GM12801 (cell line): ENCODE data around the gene MFRP.

ENCODE experiments used
- TF ChIP-seq, protein P1 (sequence below): IDR thresholded peaks from one replicate; pipeline ENCODE4 v1.5.1; 2011; ENCODE audit warnings: control low read depth; ENCODE audit not compliant: insufficient read length; ENCODE audit errors: extremely low read depth

The MFRP gene

DNA sequence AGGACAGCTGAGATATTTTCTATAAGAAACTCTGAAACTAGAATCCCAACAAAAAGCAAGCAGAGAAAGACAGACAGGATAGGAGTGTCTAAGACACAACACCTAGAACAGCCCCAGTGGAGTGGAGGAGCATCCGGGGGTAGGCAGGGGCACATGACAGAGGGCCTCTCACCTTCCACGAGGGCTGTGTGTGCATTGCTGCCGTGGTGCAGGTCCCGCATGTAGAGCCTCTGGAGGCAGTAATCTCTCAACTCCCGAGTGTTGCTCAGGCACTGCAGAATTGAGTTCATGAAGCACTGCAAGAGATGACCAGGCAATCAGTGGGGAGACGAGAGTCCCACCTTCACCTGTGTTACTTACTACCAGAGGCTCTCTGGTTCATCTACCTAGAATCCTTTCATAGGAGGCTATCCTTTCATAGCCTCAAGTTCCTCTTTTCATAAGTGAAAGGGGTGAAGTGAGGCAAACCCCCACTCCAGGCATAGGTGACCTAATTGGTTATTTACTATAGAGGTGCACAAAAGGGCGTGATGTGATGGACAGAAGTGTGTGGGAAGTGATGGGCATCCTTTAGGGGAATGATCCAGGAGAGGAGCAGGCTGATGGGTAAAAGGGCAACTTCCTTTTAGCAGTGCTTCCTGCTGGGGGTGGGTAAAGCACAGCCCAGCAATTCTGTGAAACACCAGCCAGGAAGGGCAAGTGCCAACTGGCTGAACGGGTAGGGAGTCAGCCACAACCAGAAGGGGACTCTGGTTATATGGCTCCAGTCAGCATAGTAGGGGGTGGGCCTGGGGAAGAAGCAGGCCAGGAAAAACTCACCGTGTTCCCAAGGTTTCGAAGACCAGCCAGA is 13.1 kb upstream of the MFRP start:
- TF ChIP-seq, protein P1, sequence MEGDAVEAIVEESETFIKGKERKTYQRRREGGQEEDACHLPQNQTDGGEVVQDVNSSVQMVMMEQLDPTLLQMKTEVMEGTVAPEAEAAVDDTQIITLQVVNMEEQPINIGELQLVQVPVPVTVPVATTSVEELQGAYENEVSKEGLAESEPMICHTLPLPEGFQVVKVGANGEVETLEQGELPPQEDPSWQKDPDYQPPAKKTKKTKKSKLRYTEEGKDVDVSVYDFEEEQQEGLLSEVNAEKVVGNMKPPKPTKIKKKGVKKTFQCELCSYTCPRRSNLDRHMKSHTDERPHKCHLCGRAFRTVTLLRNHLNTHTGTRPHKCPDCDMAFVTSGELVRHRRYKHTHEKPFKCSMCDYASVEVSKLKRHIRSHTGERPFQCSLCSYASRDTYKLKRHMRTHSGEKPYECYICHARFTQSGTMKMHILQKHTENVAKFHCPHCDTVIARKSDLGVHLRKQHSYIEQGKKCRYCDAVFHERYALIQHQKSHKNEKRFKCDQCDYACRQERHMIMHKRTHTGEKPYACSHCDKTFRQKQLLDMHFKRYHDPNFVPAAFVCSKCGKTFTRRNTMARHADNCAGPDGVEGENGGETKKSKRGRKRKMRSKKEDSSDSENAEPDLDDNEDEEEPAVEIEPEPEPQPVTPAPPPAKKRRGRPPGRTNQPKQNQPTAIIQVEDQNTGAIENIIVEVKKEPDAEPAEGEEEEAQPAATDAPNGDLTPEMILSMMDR, result no peak

DNA sequence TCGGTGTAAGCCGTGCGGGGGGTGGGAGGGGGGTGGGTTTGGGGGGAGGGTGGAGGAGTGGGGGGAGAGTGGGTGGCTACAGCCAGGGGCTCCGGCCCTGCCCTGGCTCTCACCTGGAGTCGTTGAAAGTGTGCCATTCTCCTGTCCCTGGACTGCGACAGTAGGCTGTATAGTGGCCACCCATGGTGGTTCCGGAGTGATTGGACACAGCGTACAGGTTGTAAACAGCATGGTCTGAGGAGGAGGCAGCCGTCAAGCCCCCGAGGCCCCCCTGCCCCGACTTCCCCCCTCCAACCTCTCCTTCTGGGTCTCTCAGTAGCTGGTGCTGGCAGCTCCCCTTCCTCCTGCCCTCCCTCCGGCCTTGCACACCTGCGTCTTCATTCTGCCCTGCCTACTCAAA is 10.6 kb upstream of the MFRP start:
- TF ChIP-seq, protein P1, result no peak

DNA sequence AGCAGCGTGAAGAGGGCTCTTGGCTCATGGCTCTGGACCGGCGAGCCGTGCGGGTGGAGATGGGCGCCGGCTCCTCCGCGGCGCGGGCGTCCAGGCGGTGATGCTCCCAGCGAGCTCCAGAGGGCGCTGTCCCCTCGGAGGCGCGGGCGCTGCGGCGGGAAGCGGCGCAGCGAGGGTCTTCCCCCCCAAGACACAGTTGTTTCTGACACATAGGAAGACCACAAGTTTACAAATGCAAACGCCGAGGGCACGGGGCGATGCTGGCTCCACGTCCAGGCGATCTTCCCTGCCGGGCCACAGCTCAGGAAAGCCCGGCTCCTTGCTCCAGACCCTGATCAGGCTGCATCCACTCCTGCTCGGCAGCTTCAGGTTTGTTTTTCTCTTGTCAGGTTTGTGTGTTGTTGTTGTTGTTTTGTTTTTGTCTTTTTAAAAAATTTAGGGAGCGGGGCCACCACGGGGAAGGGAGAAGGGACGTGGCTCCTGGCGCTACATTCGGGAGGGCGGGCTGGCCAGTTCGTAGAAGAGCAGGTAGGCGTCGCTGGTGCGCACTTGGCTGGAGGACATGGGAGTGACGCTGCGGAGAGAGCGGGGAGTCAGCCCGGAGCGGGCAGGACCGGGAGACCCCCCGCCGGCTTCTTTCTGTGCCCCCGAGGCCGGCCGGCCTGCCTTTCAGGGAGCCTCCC is 10.0 kb upstream of the MFRP start:
- TF ChIP-seq, protein P1, result no peak

DNA sequence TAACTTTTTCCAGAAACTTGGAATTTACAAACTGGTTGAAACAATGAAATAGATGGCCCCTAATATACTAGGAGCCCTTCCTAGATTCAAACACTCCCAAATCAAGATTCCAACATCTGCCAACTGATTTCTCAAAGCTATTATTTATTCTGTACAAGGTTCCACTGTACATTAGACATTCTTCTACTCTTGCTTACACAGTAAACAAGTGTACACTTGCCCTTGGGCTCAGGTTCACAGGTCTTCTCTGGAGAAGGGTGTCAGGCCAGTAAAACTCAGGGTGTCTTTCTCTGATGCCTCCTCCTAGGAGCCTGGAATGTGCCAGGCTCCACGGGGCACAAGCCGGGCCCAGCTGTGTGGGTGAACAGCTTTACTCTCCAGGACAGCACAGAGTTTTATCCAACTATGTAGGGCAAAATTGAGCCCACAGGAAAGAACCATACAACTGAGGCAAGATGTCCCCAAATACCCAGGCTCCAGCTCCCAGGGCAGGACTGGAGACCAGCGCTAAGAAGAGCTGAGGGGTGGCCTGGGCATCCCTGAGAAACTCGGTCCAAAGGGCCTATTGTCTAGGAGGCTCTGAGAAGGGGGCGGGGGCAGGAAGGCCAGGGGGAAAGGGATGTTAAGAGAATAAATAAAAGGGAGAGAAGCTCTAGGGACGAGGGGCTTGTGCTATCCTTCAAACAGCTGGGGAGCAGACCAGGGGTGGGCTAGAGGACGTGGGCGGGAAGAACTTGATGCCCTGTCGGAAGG is 8.8 kb upstream of the MFRP start:
- TF ChIP-seq, protein P1, result no peak

DNA sequence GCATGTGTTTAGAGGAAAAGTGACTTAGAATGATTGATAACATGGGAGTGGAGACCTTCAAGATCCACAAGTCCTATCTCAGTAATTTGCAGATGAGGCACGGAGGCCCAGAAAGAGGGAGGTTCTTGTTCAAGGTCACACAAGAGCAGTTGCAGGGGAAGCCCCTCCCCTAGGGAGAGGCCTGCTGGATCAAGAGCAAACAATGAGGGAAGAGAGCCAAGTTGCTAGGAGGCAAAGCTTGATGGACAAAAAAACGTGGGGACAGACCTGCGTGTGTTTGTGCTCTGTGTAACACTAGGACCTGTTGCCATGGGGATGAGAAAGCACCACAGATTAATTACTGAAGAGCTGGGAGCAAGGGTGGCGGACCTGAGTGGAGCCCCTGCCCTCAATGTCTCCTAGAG is 6.4 kb upstream of the MFRP start:
- TF ChIP-seq, protein P1, result no peak

DNA sequence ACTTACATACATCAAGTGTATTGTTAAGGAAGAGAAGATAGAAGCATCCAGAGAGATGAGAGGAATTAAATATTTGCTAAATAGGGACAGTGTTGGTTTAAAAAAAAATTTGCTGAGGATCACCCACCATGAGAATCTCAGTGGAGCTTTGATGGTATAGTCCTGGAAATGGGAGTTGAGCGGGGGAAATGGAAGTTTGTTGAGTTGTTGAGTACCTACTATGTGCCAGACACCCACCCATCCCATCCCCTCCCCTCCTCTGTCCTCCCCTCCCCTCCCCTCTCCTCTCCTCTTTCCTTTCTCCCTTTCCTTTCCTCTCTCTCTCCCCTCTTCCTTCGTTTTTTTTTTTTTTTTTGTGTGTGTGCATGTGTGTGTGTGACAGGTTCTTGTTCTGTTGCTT is 4.7 kb upstream of the MFRP start:
- TF ChIP-seq, protein P1, result no peak

DNA sequence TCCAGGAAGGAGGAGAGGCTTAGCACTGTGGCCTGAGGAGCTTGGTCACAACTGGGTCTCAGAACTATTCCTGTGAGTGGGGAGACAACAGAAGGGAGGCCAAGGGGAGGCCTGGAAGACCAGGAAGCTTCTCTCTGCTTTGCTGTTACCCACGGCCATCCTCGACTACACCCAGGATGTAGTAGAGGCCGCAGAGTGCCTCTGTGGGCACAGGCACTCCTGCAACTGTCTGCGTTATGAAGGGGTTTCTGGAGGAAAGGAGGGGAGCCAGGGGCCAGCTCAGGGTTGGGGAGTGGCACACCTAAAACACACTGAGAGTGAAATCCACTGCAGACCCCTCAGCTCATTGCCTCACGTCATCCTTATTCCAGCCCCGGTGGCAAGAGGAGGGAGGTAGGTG is 3.8 kb upstream of the MFRP start:
- TF ChIP-seq, protein P1, result no peak
